GM23338 (cell line): ENCODE data around the gene COPZ1. TPM values are rescaled to one million over a fixed set of nuclear protein-coding genes. Genes with fewer than 3 reads are reported as not detected.

Experiments used
- CREB1 ChIP-seq: fragments of 250-450 bp; sonication (Bioruptor Pico); IDR thresholded peaks from 2 replicates; pipeline ENCODE4 v1.5.0; 2020; ENCODE audit warnings: low read depth, mild to moderate bottlenecking, moderate library complexity
- EZH2 ChIP-seq: fragments of 200-600 bp; sonication (generic); IDR thresholded peaks from one replicate; pipeline ENCODE4 v1.8.0; 2017; ENCODE audit warnings: antibody characterized with exemption, mild to moderate bottlenecking, low read depth; ENCODE audit not compliant: unreplicated experiment
- NANOG ChIP-seq: IDR thresholded peaks from 2 replicates; pipeline ENCODE4 v1.6.1; 2016; ENCODE audit warnings: antibody characterized with exemption, borderline replicate concordance
- REST ChIP-seq: IDR thresholded peaks from one replicate; pipeline ENCODE4 v1.6.1; 2018; ENCODE audit warnings: antibody characterized with exemption; ENCODE audit not compliant: unreplicated experiment
- ZNF114 ChIP-seq: fragments of 250-450 bp; sonication (Bioruptor Pico); IDR thresholded peaks from 2 replicates; pipeline ENCODE4 v1.5.0; 2020; ENCODE audit warnings: mild to moderate bottlenecking, moderate library complexity
- ZNF331 ChIP-seq: fragments of 250-450 bp; sonication (Bioruptor Pico); IDR thresholded peaks from 2 replicates; pipeline ENCODE4 v1.5.0; 2020; ENCODE audit warnings: low read depth, mild to moderate bottlenecking, moderate library complexity
- ZNF462 ChIP-seq: fragments of 250-450 bp; sonication (Bioruptor Pico); IDR thresholded peaks from 2 replicates; pipeline ENCODE4 v1.5.0; 2020; ENCODE audit warnings: mild to moderate bottlenecking, moderate library complexity
- polyA plus RNA-seq: library from polyadenylated mRNA; unstranded; fragments of >200 nt; fragmentation: Nextera tagmentation; extraction: Ambion mirVana; gene quantifications from 2 replicates; pipeline ENCODE4 v1.2.1, GENCODE V29; 2016
- total RNA-seq: library from RNA; depleted of rRNA; stranded (reverse); fragments of >200 nt; shearing (Covaris generic); gene quantifications from 2 replicates; pipeline ENCODE4 v1.2.3, GENCODE V29; 2014

COPZ1 gene
- total and polyA plus RNA-seq, 2 experiments from 2014 or later, result 79.9 to 91.2 TPM

DNA sequence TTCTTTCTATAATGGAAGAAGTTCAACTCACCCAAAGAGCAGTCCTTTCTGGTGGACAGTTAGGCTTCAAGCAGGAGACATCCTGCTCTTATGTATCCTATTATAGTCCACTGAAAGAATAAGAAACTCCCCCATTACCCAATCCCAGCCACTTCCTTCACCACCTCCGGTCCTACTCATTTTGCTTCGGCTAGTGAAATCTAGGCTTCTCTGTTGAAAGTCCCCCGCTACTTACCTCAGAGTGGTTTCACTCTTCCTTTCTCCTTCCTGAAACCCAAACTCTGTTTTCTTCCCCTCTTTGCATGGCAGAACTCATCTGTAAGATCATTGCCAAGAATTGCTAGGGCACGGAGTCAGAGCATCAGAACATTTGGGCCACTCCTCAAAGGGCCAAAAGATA lies 39.5 kb downstream of the COPZ1 start, which contains the start of gene GPR84 (continued):
- TF ChIP-seq ZNF462 (CRISPR knock-in tag), result no peak
- no peak for TF ChIP-seq CREB1 (CRISPR knock-in tag)
- TF ChIP-seq EZH2, result no peak
- TF ChIP-seq ZNF331 (CRISPR knock-in tag), result no peak
- TF ChIP-seq ZNF114 (CRISPR knock-in tag), result no peak
- TF ChIP-seq NANOG, result no peak
- TF ChIP-seq REST, result no peak
